ENCODE measurements around the gene SEC14L1.

Gene SEC14L1

DNA sequence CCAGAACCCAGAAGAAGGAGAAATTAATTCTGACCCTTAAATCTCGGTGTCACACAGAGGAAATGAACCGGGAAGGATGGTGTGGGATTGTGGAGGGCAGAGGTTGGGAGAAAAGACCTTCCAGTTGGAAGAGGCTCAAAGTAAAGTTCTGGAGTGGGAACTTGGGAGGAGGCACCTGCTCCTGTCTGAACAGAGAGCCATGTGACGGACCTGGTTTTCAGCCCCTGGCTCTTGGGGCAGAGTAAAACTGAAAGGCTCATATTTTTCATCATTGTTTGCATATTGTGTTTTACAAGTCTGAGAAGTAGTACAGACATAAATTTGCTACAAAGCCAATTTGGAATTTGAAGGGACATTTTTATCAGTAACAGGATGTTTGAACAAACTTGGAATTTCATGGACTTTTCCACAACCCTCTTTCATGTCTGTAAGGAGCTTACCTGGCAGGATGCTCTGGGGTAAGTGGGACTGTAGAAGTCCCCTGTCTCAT, 24.4 kb upstream of the SEC14L1 start:
- DNase-seq (ENCODE audit: low spot score), result no peak

- no peak for DNase-seq (ENCODE audit: low spot score)
These were observed 23.4 kb upstream of the SEC14L1 start for GRCh38 chr17:77117415-77117814.

DNA sequence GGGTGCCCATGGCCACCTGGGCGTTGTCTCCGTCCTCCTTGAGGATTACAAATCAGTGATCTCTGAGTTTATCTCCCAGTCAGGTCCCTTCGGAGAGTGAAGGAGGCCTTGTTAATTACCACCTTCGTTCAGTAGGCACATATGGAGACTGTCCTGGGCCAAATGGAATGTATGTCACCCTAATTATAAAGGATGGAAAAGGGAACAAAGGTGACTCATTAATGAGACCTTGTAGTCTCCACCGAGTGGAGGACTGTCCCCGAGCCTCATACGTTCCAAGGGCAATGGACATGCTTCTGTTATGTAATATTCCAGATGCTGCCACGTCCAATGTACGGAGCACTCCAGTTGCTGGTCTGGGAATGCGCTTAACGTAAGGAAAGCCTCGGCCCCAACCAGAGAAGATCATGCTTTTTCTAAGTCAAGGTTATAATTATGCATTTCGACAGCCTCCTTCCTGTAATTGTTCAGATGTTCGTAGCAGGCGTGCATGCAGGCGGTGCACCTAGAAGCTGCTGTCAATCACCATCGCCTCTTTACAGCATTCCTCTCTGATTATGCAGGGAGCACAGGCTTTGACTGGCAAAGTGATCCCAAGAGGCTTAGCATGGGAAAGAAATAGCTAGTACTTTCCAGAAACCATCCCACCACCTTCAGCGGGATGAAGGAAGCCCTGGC, 22.4 kb upstream of the SEC14L1 start:
- no peak for DNase-seq (ENCODE audit: low spot score)

- DNase-seq (ENCODE audit: low spot score), result no peak
These were observed 21.0 kb upstream of the SEC14L1 start for GRCh38 chr17:77119668-77120301.

DNA sequence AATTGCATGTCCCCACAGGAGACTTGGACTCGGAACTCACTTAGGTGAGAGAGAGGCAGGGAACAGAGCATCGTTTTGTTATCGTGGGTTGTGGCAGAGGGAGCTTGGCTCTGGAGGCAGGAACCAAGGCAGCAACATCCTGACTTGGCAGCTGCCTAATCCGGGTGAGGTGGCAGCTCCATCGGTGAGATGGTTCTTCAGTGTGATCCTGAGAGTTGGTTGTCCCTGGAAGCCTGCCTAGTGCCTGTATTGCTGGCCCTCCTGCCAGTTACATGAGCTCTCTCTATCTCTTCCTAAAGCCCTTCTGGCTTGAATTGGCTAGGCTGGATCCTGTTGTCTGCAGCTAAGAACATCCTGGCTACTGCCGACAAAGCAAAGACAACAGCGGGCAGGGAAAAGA, 19.9 kb upstream of the SEC14L1 start:
- DNase-seq (ENCODE audit: low spot score), result no peak

DNA sequence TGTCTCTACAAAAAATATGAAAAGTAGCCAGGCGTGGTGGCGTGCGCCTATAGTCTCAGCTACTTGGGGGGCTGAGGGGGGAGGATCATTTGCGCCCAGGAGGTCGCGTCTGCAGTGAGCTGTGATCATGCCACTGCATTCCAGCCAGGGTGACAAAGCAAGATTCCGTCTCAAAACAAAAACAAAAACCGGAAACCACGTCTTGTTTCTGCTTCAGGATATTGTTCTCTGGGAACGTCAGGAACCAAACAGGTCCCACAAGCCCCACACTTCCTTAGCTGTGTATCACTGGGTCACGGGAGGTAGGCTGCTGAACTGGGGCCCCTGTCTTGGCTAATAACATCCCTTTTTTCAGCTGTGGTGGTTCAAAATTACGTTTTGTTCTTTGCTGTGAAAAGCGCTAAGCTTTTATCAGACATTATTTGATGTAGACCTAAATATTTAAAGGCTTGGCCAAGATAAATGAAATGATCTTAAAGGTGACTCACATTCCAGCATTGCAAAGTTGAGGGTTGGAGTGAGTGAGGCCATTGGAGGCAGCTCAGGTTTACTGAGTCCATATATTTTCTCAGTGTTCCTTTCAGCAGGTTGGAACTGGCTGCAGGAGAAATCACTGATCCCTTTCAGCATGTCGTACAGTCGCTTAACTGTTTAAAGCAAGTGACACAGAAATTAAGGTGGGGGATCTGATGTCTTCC, 16.4 kb upstream of the SEC14L1 start:
- no peak for DNase-seq (ENCODE audit: low spot score)

GRCh38 chr17:77125432-77125901, 15.3 kb upstream of the SEC14L1 start:
- peak; percentile 54 for DNase-seq (ENCODE audit: low spot score)

- no peak for DNase-seq (ENCODE audit: low spot score)
These were observed 14.2 kb upstream of the SEC14L1 start for GRCh38 chr17:77126519-77126918.

DNA sequence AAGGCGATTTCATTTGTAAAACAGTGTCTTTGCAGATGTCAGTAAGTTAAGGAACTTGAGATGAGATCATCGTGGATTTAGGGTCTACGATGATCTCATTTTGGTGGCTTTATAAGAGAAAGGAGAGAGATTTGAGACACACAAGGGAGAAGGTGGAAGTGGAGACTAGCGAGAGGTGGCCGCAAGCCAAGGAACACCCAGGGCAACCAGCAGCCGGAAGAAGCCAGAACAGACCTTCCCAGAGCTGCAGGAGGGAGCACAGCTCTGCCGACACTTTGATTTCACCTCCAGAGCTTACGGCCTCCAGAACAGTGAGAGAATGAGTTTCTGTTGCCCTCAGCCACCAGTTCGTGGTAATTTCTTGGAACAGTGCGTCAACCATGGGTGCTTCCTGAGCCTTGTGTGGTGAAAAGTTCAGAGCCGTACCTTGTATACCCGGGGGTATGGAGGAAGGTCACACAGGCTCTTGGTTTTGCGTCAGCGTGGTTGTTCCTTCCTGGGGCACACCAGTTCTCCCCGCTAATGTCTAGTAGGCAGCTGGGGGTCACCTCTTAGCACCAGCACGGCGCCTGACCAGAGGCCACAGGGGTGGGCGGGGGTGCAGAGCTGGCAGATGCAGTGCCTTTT, 12.9 kb upstream of the SEC14L1 start:
- no peak for DNase-seq (ENCODE audit: low spot score)

GRCh38 chr17:77128896-77129567, 11.7 kb upstream of the SEC14L1 start:
- no peak for DNase-seq (ENCODE audit: low spot score)

DNA sequence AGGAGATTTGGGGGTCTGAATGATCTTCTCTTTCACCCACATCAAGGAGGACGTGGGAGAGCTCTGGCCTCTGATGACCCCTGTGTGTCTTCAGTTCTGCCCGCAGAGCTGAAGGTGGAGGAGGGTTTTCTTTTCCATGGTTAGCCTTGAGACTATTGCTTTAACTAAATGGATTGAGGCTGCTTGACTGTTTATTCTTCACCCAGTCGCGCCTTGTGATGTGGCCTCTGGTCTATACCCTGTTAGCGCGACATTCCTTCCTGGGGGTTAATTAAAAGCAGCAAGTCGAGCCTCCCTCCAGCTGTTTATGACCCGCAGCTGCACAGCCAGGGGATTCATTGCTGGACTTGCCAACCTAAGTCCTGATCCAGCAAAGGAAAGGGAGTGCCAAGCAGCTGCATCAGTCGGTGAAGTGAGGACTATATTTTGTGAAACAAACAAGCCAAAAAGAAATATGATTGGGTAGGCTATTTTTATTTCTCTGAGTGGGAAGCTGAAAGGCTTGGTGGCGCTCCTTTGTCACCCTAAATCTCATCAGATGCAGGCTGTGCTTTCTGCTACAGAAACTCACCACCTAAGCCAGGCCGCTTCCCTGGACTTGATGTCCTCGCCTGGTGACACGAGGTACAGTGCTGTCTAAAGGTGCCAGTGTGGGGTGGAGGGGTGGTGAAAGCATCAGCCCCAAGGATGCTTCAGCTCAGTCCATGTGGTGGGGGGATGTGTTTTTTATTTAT, 11.0 kb upstream of the SEC14L1 start:
- DNase-seq (ENCODE audit: low spot score), result no peak

GRCh38 chr17:77130525-77130924, 10.2 kb upstream of the SEC14L1 start:
- no peak for DNase-seq (ENCODE audit: low spot score)

GRCh38 chr17:77131904-77132303, 8.9 kb upstream of the SEC14L1 start:
- no peak for DNase-seq (ENCODE audit: low spot score)

DNA sequence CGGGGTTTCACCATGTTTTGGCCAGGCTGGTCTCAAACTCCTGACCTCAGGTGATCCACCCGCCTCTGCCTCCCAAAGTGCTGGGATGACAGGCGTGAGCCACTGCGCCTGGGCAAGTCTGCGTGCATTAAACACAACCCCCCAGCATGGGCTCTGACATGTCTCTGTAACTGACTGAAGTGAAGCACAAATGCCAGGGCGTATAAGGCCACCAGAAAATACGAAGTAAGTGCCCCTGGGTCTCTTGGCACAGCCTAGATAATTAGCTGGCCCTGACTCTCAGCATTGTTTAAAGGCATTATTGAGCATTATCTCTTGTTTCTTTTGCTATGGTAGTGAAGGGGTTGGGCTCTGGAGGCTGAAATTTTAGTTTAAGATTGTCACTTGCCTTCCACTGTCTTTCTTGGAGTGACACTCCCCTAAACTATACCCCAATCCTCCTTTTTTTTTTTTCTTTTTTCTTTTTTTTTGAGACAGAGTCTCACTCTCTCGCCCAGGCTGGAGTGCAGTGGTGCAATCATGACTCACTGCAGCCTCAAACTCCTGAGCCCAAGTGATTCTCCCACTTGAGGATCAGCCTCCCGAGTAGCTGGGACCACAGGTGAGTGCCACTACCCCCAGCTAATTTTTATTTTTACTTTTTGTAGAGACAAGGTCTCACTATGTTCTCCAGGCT, 8.2 kb upstream of the SEC14L1 start:
- no peak for DNase-seq (ENCODE audit: low spot score)

DNA sequence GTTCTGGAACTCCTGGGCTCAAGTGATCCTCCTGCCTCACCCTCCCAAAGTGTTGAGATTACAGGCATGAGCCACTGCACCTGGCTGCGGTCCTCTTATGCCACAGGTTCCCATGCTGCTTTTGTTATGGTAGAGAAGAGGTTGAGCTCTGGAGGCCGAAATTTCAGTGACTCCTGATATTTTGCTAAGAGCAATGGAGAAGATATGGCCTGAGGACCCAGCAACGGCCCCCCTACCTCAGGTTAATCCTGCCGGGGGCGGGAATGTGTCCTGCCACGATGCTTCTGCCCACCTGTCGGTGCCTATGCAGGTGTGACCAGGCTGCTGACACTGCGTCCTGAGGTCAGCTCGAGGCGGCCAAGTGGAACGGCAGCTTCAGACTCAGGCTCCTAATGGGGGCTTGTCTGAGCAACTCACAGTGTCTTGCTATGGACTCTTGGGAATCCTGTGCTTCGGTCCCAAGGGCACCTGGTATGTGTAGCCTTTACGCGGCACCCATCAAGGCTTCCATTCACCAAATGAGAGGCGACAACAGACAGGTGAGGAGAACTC, 7.6 kb upstream of the SEC14L1 start:
- DNase-seq (ENCODE audit: low spot score), result no peak

GRCh38 chr17:77136420-77136767, 4.4 kb upstream of the SEC14L1 start:
- DNase-seq (ENCODE audit: low spot score), result no peak

DNA sequence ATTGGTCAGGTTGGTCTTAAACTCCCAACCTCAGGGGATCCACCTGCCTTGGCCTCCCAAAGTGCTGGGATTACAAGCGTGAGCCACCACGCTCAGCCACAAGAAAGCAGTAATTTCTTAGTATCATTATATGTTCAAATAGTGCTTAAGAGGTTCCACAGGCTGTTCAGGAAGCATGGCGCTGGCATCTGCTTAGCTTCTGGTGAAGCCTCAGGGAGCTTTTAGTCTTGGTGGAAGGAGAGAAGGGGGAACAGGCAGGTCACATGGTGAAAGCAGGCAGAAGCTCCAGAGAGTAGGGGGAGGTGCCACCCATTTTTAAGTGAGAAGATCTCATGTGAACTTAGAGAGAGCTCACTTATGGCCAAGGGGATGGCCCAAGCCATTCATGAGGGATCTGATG, 3.7 kb upstream of the SEC14L1 start:
- no peak for DNase-seq (ENCODE audit: low spot score)

- DNase-seq (ENCODE audit: low spot score), result peak; percentile 47
These were observed 2.9 kb upstream of the SEC14L1 start for GRCh38 chr17:77137886-77138285.

GRCh38 chr17:77140166-77140877, 447 bp upstream of the SEC14L1 start:
- peak; percentile 96 for DNase-seq (ENCODE audit: low spot score)

Data from RKO (cell line).